IMR-90 (cell line): ENCODE results near the gene ANXA2. TPM values are rescaled to one million over a fixed set of nuclear protein-coding genes. Genes with fewer than 3 reads are reported as not detected.

ENCODE experiments used
- ATAC-seq: fragments of 200-7000 bp; cut with Tn5 transposase; 2 replicates; pipeline ENCODE4 v1.9.1; 2020; ENCODE audit warnings: low read depth, mild to moderate bottlenecking, moderate library complexity
- BruUV-seq: library from RNA; stranded (reverse); fragments of 400-500 nt; replicated peaks from 2 replicates; lab custom pipeline; 2021; lab: Mats Ljungman, UMichigan
- CTCF ChIA-PET: fragments of 300-600 bp; formaldehyde crosslinking; extraction: SDS; loops from one replicate; lab custom pipeline; 2021; ENCODE audit warnings: antibody characterized with exemption; lab: Yijun Ruan, JAX
- POLR2A ChIA-PET: fragments of 300-600 bp; sonication (Branson Sonifier 250); formaldehyde crosslinking; loops from one replicate; lab custom pipeline; 2022; ENCODE audit warnings: antibody characterized with exemption; ENCODE audit not compliant: unreplicated experiment; lab: Charles Lee
- DNase-seq: peaks from one replicate; pipeline ENCODE4 v3.0.0; 2013
- H2AFZ ChIP-seq: replicated peaks from 2 replicates; pipeline ENCODE3; 2013; ENCODE audit warnings: low read length, mild to moderate bottlenecking; ENCODE audit not compliant: poor library complexity
- H2AK5ac ChIP-seq: 2 replicates; pipeline ENCODE4 v1.6.1; 2013; ENCODE audit warnings: low read depth, low read length, inconsistent platforms
- H2AK9ac ChIP-seq: replicated peaks from 2 replicates; pipeline ENCODE3; 2013; ENCODE audit warnings: mild to moderate bottlenecking, low read depth, low read length, moderate library complexity; ENCODE audit not compliant: poor library complexity
- H2BK120ac ChIP-seq: 2 replicates; pipeline ENCODE4 v1.6.1; 2013; ENCODE audit warnings: low read depth, low read length, inconsistent platforms
- H2BK15ac ChIP-seq: 3 replicates; pipeline ENCODE4 v1.6.1; 2013; ENCODE audit warnings: low read depth, low read length, inconsistent platforms
- H2BK20ac ChIP-seq: 2 replicates; pipeline ENCODE4 v1.6.1; 2013; ENCODE audit warnings: low read depth, mild to moderate bottlenecking, inconsistent platforms, low read length, moderate library complexity
- H2BK5ac ChIP-seq: 2 replicates; pipeline ENCODE4 v1.6.1; 2013; ENCODE audit warnings: mild to moderate bottlenecking, low read depth, low read length, inconsistent platforms; ENCODE audit not compliant: poor library complexity, severe bottlenecking
- H3K14ac ChIP-seq: replicated peaks from 2 replicates; pipeline ENCODE4 v1.6.1; 2013; ENCODE audit warnings: low read depth, low read length, inconsistent platforms
- H3K18ac ChIP-seq: 2 replicates; pipeline ENCODE4 v1.6.1; 2013; ENCODE audit warnings: low read depth, low read length, control low read depth
- H3K23ac ChIP-seq: 2 replicates; pipeline ENCODE4 v1.6.1; 2013; ENCODE audit warnings: low read depth, low read length, inconsistent platforms
- H3K27ac ChIP-seq: 2 replicates; pipeline ENCODE4 v1.5.1; 2013; ENCODE audit warnings: mild to moderate bottlenecking, control low read depth, low read length; ENCODE audit not compliant: insufficient read depth
- H3K27me3 ChIP-seq: 2 replicates; pipeline ENCODE4 v1.6.1; 2013; ENCODE audit warnings: low read length; ENCODE audit not compliant: control insufficient read depth, insufficient read depth
- H3K36me3 ChIP-seq: 2 replicates; pipeline ENCODE4 v1.6.1; 2013; ENCODE audit warnings: low read length, mixed read lengths; ENCODE audit not compliant: control insufficient read depth, insufficient read depth
- H3K4ac ChIP-seq: 2 replicates; pipeline ENCODE4 v1.6.1; 2013; ENCODE audit warnings: low read depth, low read length, inconsistent platforms
- H3K4me1 ChIP-seq: 2 replicates; pipeline ENCODE4 v1.6.1; 2013; ENCODE audit warnings: low read length, mixed read lengths; ENCODE audit not compliant: control insufficient read depth, insufficient read depth
- H3K4me2 ChIP-seq: 2 replicates; pipeline ENCODE4 v1.6.1; 2013; ENCODE audit warnings: low read depth, mild to moderate bottlenecking, control low read depth, low read length, moderate library complexity
- H3K4me3 ChIP-seq: 2 replicates; pipeline ENCODE4 v1.5.1; 2013; ENCODE audit warnings: low read depth, mild to moderate bottlenecking, control low read depth, low read length, moderate library complexity; ENCODE audit not compliant: insufficient read depth
- H3K56ac ChIP-seq: 2 replicates; pipeline ENCODE4 v1.6.1; 2013; ENCODE audit warnings: low read length, inconsistent platforms; ENCODE audit not compliant: insufficient read depth; ENCODE audit errors: extremely low read depth
- H3K79me1 ChIP-seq, 2 experiments: 2 replicates each; pipeline ENCODE4 v1.6.1; 2013; ENCODE audit warnings: low read length in 2 of 2, inconsistent platforms in 1 of 2, low read depth in 1 of 2
- H3K9ac ChIP-seq: 2 replicates; pipeline ENCODE4 v1.6.1; 2013; ENCODE audit warnings: low read depth, low read length, control low read depth
- H3K9me1 ChIP-seq: 2 replicates; pipeline ENCODE4 v1.6.1; 2013; ENCODE audit warnings: low read length, inconsistent platforms; ENCODE audit not compliant: insufficient read depth
- H3K9me3 ChIP-seq: 2 replicates; pipeline ENCODE4 v1.6.1; 2013; ENCODE audit warnings: low read length; ENCODE audit not compliant: control insufficient read depth, insufficient read depth
- H4K20me1 ChIP-seq: 2 replicates; pipeline ENCODE4 v1.6.1; 2013; ENCODE audit warnings: low read length, inconsistent platforms; ENCODE audit not compliant: insufficient read depth
- H4K5ac ChIP-seq: 2 replicates; pipeline ENCODE4 v1.6.1; 2013; ENCODE audit warnings: mild to moderate bottlenecking, low read depth, low read length, control low read depth
- H4K8ac ChIP-seq, 2 experiments: 2 replicates each; pipeline ENCODE4 v1.6.1; 2013; ENCODE audit warnings: low read depth in 2 of 2, low read length in 2 of 2, control low read depth in 1 of 2, inconsistent platforms in 1 of 2
- H4K91ac ChIP-seq: 2 replicates; pipeline ENCODE4 v1.6.1; 2013; ENCODE audit warnings: low read depth, low read length, inconsistent platforms; ENCODE audit not compliant: insufficient read depth
- BHLHE40 ChIP-seq: fragments of 150-350 bp; IDR thresholded peaks from 2 replicates; pipeline ENCODE4 v1.6.1; 2016; ENCODE audit warnings: mild to moderate bottlenecking, low read depth, low read length
- CEBPB ChIP-seq: IDR thresholded peaks from 2 replicates; pipeline ENCODE4 v1.6.1; 2012; ENCODE audit warnings: low read depth, low read length, improper control_type of control experiment
- MAZ ChIP-seq: IDR thresholded peaks from 2 replicates; pipeline ENCODE4 v1.6.1; 2012; ENCODE audit warnings: low read depth, mild to moderate bottlenecking, low read length, improper control_type of control experiment, moderate library complexity, borderline replicate concordance
- NFE2L2 ChIP-seq: fragments of 150-350 bp; IDR thresholded peaks from 2 replicates; pipeline ENCODE4 v1.6.1; 2016; ENCODE audit warnings: low read depth, mild to moderate bottlenecking, low read length
- POLR2A ChIP-seq: IDR thresholded peaks from 2 replicates; pipeline ENCODE4 v1.6.1; 2012; ENCODE audit warnings: mild to moderate bottlenecking, low read depth, low read length
- RCOR1 ChIP-seq: IDR thresholded peaks from 2 replicates; pipeline ENCODE4 v1.6.1; 2012; ENCODE audit warnings: mild to moderate bottlenecking, low read length, improper control_type of control experiment; ENCODE audit not compliant: insufficient replicate concordance
- RFX5 ChIP-seq: IDR thresholded peaks from 2 replicates; pipeline ENCODE4 v1.8.0; 2012; ENCODE audit warnings: low read depth, mild to moderate bottlenecking, low read length, moderate library complexity
- SMC3 ChIP-seq: fragments of 150-350 bp; IDR thresholded peaks from 2 replicates; pipeline ENCODE4 v1.6.1; 2016; ENCODE audit warnings: low read depth, mild to moderate bottlenecking, antibody characterized with exemption, low read length, moderate library complexity
- WGBS, 2 experiments: methylation state at CpG; one replicate each; pipeline versions ENCODE4 v1.1.5 to v1.1.7; 2013; ENCODE audit warnings: missing lambda C conversion rate in 2 of 2; ENCODE audit not compliant: insufficient read length in 1 of 2; ENCODE audit errors: extremely low coverage in 2 of 2; 5-methylcytosine and 5-hydroxymethylcytosine counted together
- dilution Hi-C: fragments of 300-500 bp; cut with HindIII; formaldehyde crosslinking; loops from one replicate; pipeline ENCODE4 v1.14.3; 2018; ENCODE audit warnings: low sequenced_read_pairs; ENCODE audit not compliant: unreplicated experiment
- in situ Hi-C: fragments of 300-500 bp; cut with MboI; formaldehyde crosslinking; loops from 3 replicates; pipeline ENCODE4 v1.14.3; 2019; ENCODE audit warnings: low sequenced_read_pairs, inconsistent platforms, mixed read lengths
- intact Hi-C: fragments of 100-400 bp; cut with micrococcal nuclease; formaldehyde crosslinking; loops from 2 replicates; pipeline ENCODE4 v1.10.0; 2022
- polyA plus RNA-seq, 3 experiments: library from polyadenylated mRNA; depleted of rRNA; stranded (reverse); fragments of >200 nt; gene quantifications; 2 replicates each; pipeline ENCODE4 v1.2.3, GENCODE V29; 2012; ENCODE audit warnings: low replicate concordance in 1 of 3
- total RNA-seq: library from RNA; depleted of rRNA; stranded (reverse); fragments of >200 nt; gene quantifications from 2 replicates; pipeline ENCODE4 v1.2.3, GENCODE V29; 2012
- TF ChIP-seq, protein P1 (sequence below): fragments of 150-350 bp; IDR thresholded peaks from 2 replicates; pipeline ENCODE4 v1.6.1; 2017; ENCODE audit warnings: mild to moderate bottlenecking, antibody characterized with exemption, low read length, low read depth
- TF ChIP-seq, protein P2 (sequence below): fragments of 150-350 bp; IDR thresholded peaks from 2 replicates; pipeline ENCODE4 v1.6.1; 2016; ENCODE audit warnings: low read depth, mild to moderate bottlenecking, low read length, moderate library complexity, borderline replicate concordance

ANXA2 gene
- total and polyA plus RNA-seq, 2 of the 4 experiments (the other 2 are of a cell fraction): 7,454 to 8,412 TPM

DNA sequence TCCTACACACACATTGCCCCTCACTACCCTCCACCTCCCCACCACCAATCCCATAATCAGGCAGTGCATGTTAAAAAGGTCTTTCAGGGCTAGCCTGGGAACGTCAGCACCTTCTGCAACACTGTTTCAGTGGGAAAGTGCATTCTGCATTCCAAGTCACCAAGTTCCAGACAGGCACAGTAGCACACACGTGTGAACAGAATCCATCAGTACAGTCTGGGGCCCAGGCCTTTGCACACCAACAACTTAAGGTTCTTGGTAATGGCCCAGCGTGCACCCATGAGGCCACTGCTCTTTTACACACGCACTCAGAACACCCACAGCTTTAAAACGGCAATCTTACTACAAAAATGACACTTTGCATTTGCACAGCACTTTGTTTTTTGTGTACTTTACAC lies 1.2 kb downstream of the ANXA2 start:
- Histone ChIP-seq H2BK120ac (peak overlapping the region; percentile 42), H3K56ac (peak overlapping the region; percentile 99), H3K4me1 (peaks cover 48% of the 10 kb centered on the region), H3K18ac (peak overlapping the region; percentile 13), H2BK20ac (no peak overlapping the region), H3K27me3 (no peaks in the 10 kb centered on the region), H3K23ac (peak overlapping the region; percentile 98), H3K9ac (peak overlapping the region; percentile 92), H3K4ac (peak overlapping the region; percentile 96), H2BK15ac (no peak overlapping the region), H3K9me1 (peaks cover 9% of the 10 kb centered on the region), H2AK5ac (peak overlapping the region; percentile 76), H3K36me3 (peaks cover 29% of the 10 kb centered on the region), H3K9me3 (no peaks in the 10 kb centered on the region), H3K4me2 (peak overlapping the region; percentile 92), H4K5ac (peak overlapping the region; percentile 11), H4K91ac (peak overlapping the region; percentile 97), H2AFZ (no peak overlapping the region), H3K4me3 (peak overlapping the region; percentile 70), H3K79me1 (peaks cover 4 to 41% of the 10 kb centered on the region in 2 experiments; a peak in 3 of 4 replicates), H2BK5ac (peak overlapping the region; percentile 86), H4K20me1 (peaks cover 57% of the 10 kb centered on the region), H4K8ac (peak overlapping the region; percentile 85 to 94; a peak in 3 of 4 replicates), H3K27ac (peak overlapping the region; percentile 87), H2AK9ac (peak overlapping the region; percentile 6), H3K14ac (peak overlapping the region; percentile 98)
- CTCF ChIA-PET: no interaction called here
- no peak for DNase-seq
- BruUV-seq: no TSS peak
- TF ChIP-seq POLR2A: no peak
- TF ChIP-seq, protein P1, sequence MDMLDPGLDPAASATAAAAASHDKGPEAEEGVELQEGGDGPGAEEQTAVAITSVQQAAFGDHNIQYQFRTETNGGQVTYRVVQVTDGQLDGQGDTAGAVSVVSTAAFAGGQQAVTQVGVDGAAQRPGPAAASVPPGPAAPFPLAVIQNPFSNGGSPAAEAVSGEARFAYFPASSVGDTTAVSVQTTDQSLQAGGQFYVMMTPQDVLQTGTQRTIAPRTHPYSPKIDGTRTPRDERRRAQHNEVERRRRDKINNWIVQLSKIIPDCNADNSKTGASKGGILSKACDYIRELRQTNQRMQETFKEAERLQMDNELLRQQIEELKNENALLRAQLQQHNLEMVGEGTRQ: no peak
- no peak for TF ChIP-seq SMC3
- no peak for TF ChIP-seq CEBPB
- TF ChIP-seq MAZ: no peak
- TF ChIP-seq NFE2L2: no peak
- TF ChIP-seq, protein P2, sequence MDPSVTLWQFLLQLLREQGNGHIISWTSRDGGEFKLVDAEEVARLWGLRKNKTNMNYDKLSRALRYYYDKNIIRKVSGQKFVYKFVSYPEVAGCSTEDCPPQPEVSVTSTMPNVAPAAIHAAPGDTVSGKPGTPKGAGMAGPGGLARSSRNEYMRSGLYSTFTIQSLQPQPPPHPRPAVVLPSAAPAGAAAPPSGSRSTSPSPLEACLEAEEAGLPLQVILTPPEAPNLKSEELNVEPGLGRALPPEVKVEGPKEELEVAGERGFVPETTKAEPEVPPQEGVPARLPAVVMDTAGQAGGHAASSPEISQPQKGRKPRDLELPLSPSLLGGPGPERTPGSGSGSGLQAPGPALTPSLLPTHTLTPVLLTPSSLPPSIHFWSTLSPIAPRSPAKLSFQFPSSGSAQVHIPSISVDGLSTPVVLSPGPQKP: no peak
- no peak for TF ChIP-seq RFX5
- TF ChIP-seq BHLHE40: no peak
- no peak for TF ChIP-seq RCOR1
- no peak for ATAC-seq
- intact Hi-C loops: no loop called here
- WGBS, 2 experiments: 39% methylated on average over 2 of the region's 5 CpGs; no CpG with 5 or more reads in 1 of the 2 experiments
- POLR2A ChIA-PET: interaction anchor here (0.9 kb wide), 1 partner anchor 25 kb away, joined by 3 read pairs; no protein-coding TSS in a partner anchor
- dilution Hi-C loops: no loop called here
- in situ Hi-C loops: no loop called here
